GM12891 (cell line): Measurements from ENCODE around the gene CXorf38.

ENCODE experiments used
- PAX5 ChIP-seq: IDR thresholded peaks from 2 replicates; pipeline ENCODE4 v1.6.1; 2011; ENCODE audit warnings: low read length, moderate library complexity, mild to moderate bottlenecking; ENCODE audit not compliant: insufficient read depth, severe bottlenecking
- POLR2A ChIP-seq: IDR thresholded peaks from 2 replicates; pipeline ENCODE4 v1.6.1; 2011; ENCODE audit warnings: low read depth, low read length, control low read depth
- TAF1 ChIP-seq: IDR thresholded peaks from 2 replicates; pipeline ENCODE4 v1.6.1; 2011; ENCODE audit warnings: low read depth, low read length, control low read depth

GRCh38 chrX:40652664-40653063 lies 5.3 kb upstream of the CXorf38 start:
- TF ChIP-seq POLR2A: no peak
- TF ChIP-seq TAF1: no peak
- no peak for TF ChIP-seq PAX5
